ENCODE results near the gene ARL6IP4. TPM values are rescaled to one million over a fixed set of nuclear protein-coding genes. Genes with fewer than 3 reads are reported as not detected.
A peak's percentile ranks its signal among the peaks of the same experiment; 100 is the strongest.

Gene ARL6IP4
- total RNA-seq, 1 donor from 2014 or later: 147 TPM

DNA sequence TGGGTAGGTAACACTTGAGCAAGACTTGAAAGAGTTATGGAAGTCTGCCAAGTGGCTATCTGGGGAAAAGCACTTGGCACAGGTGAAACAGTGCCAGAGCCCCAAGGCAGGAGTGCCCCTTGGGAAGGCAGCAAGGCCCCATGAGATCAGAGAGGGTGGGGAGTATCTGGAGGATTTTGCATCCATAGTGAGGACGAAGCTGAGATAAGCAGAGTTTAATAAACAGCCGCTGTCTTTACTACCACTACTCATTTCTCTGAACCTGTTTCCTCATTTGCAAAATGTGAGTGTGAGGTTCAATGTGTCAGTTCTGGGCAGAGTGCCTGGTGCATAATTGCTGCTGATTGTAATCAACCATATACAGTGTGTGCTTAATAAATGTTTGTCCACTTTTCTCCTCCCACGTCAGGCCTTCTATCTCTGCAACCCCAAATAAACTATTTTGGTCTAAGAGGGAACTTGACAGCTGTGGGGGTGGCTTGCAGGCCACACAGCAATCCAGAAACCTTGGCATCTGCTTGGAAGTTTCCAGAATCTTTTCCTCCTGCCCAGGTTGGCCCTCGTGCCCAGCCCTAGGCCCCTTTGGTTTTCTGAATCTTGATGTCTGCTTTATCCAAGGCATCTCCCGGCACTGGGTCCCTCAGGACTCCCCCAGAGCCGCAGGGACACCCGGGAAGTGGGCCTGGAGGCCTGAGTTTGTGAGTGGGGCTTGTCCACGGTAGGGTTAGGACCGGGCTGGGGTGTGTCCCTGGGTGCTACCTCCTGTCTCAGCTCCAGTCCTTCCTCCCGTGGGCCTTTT, 18.8 kb upstream of the ARL6IP4 start:
- H3K27ac ChIP-seq: no peak overlapping the region
- intact Hi-C loops (cut with DNase I): no loop called here
- no peak for DNase-seq (ENCODE audit: extremely low spot score in 2 of 2)
- no peaks in the 10 kb centered on the region for H3K36me3 ChIP-seq
- TF ChIP-seq, protein P1, sequence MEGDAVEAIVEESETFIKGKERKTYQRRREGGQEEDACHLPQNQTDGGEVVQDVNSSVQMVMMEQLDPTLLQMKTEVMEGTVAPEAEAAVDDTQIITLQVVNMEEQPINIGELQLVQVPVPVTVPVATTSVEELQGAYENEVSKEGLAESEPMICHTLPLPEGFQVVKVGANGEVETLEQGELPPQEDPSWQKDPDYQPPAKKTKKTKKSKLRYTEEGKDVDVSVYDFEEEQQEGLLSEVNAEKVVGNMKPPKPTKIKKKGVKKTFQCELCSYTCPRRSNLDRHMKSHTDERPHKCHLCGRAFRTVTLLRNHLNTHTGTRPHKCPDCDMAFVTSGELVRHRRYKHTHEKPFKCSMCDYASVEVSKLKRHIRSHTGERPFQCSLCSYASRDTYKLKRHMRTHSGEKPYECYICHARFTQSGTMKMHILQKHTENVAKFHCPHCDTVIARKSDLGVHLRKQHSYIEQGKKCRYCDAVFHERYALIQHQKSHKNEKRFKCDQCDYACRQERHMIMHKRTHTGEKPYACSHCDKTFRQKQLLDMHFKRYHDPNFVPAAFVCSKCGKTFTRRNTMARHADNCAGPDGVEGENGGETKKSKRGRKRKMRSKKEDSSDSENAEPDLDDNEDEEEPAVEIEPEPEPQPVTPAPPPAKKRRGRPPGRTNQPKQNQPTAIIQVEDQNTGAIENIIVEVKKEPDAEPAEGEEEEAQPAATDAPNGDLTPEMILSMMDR (IDR thresholded peaks at IDR 0.05): no peak
- TF ChIP-seq POLR2AphosphoS5 (IDR thresholded peaks at IDR 0.05; ENCODE audit: insufficient read depth in 1 of 2, low read depth in 1 of 2): no peak
- H3K4me1 ChIP-seq: peaks cover 34% of the 10 kb centered on the region
- no peaks in the 10 kb centered on the region for H3K27me3 ChIP-seq
- H3K9me3 ChIP-seq: no peaks in the 10 kb centered on the region
- H3K4me3 ChIP-seq: no peak overlapping the region

- no peak overlapping the region for H3K27ac ChIP-seq
- no peaks in the 10 kb centered on the region for H3K9me3 ChIP-seq
- no peak overlapping the region for H3K4me3 ChIP-seq
- H3K36me3 ChIP-seq: no peaks in the 10 kb centered on the region
- peaks cover 36% of the 10 kb centered on the region for H3K4me1 ChIP-seq
- no peak for DNase-seq (ENCODE audit: extremely low spot score in 2 of 2)
- H3K27me3 ChIP-seq: no peaks in the 10 kb centered on the region
- TF ChIP-seq POLR2AphosphoS5 (IDR thresholded peaks at IDR 0.05; ENCODE audit: insufficient read depth in 1 of 2, low read depth in 1 of 2) (no peak), POLR2A (IDR thresholded peaks at IDR 0.05) (no peak)
- TF ChIP-seq, protein P1 (IDR thresholded peaks at IDR 0.05): no peak
- intact Hi-C loops (cut with DNase I): no loop called here
These were observed 16.6 kb upstream of the ARL6IP4 start for GRCh38 chr12:122963941-122964265.

- no peaks in the 10 kb centered on the region for H3K9me3 ChIP-seq
- H3K27me3 ChIP-seq: no peaks in the 10 kb centered on the region
- DNase-seq (ENCODE audit: extremely low spot score in 2 of 2): no peak
- H3K36me3 ChIP-seq: no peaks in the 10 kb centered on the region
- peak overlapping the region; percentile 45 for H3K27ac ChIP-seq
- intact Hi-C loops (cut with DNase I): no loop called here
- peak overlapping the region in 1 of 2 donors; percentile 58 for H3K4me3 ChIP-seq
- TF ChIP-seq POLR2AphosphoS5 (IDR thresholded peaks at IDR 0.05; ENCODE audit: insufficient read depth in 1 of 2, low read depth in 1 of 2) (no peak), POLR2A (IDR thresholded peaks at IDR 0.05) (no peak)
- TF ChIP-seq, protein P1 (IDR thresholded peaks at IDR 0.05): no peak
- peaks cover 36% of the 10 kb centered on the region for H3K4me1 ChIP-seq
These were observed 15.8 kb upstream of the ARL6IP4 start for GRCh38 chr12:122964439-122965257.

GRCh38 chr12:122965321-122965751, 15.1 kb upstream of the ARL6IP4 start:
- intact Hi-C loops (cut with DNase I): no loop called here
- Histone ChIP-seq H3K27me3 (no peaks in the 10 kb centered on the region), H3K27ac (peak overlapping the region; percentile 45), H3K4me3 (peak overlapping the region; percentile 58 to 64), H3K4me1 (peaks cover 36% of the 10 kb centered on the region), H3K36me3 (no peaks in the 10 kb centered on the region), H3K9me3 (no peaks in the 10 kb centered on the region)
- no peak for DNase-seq (ENCODE audit: extremely low spot score in 2 of 2)
- TF ChIP-seq POLR2A (IDR thresholded peaks at IDR 0.05): no peak
- TF ChIP-seq, protein P1 (IDR thresholded peaks at IDR 0.05): no peak
- TF ChIP-seq POLR2AphosphoS5 (IDR thresholded peaks at IDR 0.05; ENCODE audit: insufficient read depth in 1 of 2, low read depth in 1 of 2): no peak
